HG03108 (cell line): ENCODE results near the gene ARHGEF16.

Experiments
- ATAC-seq: cut with Tn5 transposase; IDR thresholded peaks from one replicate; pipeline ENCODE4 v1.9.1; 2021; ENCODE audit warnings: moderate library complexity; ENCODE audit not compliant: unreplicated experiment

Gene ARHGEF16

GRCh38 chr1:3420218-3420951 is 34.1 kb upstream of the ARHGEF16 start:
- ATAC-seq = no peak

DNA sequence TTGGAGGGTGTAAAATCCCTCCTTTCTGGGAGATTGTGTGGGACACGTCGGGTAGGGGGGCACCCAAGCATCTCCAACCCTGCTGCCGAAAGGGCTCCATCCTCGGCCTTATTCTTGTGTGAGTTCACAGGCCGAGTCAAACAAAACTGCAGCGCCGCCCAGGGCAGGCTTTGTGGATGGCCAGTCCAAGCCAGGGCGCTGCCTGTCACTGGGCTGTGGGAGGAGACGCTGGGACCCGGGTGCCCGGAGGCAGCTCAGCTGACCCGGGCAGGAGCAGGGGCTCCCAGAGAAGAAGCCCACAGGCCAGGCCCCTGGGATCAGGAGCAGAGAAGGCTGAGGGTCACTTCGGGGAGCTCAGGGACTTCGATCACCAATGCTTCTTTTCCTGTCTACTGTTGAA is 31.8 kb upstream of the ARHGEF16 start:
- ATAC-seq = no peak

DNA sequence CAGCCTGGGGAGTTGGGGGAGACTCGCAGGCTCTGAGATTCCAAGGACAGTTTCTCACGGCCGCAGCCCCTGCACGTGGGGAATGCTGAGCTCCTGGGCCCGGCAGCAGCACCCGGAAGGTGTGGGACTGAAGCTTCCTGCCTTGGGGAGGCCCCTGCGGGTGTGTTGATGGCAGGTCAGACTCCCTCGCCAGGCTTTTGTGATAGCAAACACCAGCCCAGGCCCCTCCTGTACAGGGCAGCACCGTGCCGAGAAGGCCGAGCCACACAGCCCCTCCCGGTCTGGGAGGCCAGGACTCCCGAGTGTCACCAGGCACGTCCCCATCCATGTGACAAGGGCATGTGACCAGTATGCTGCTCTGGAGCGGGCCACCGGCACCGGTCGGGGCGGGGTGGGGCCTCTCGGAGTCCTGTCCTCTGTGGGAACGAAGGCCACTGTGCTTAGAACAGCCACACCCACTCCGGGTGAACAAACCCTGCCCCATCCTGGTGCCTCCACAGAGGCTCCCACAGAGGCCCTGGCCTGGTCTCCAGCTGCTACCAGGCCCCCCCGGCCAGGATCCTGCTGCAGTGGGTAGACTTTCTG is 31.1 kb upstream of the ARHGEF16 start:
- ATAC-seq = no peak

DNA sequence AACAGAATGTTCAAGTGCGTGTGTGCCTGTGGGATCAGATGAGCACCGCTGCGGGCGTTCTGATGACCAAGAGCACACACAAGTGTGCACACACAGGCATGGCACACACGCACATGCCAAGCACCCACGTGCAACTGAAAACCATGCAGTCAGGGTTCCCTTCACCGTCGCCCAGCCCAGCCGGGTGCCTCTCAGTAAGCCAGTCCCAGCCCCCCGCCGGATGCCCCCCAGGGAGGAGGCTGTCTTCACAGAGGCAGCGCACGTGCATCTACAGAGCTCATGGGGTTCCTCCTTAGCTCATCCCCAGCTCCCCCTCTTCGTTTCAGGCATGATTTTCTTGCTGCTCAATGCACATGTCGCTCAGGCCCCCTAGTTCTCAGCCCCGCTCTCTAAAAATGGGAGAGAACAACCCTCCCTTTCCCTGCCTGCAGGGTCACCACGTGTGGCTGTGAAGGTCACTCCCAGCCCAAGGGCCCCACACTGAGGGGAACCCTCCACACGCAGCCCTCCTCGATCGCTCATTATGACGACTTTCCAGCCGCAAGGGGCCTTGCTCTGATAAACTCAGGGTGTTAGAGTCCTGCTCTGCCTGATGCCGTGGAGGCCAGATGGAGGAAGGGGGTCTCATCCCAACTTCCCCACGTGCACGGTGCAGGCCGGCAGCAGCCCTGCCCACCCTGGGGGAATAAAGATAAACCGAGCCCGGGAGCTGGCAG is 30.4 kb upstream of the ARHGEF16 start:
- ATAC-seq = no peak

- ATAC-seq = no peak
These were observed 28.8 kb upstream of the ARHGEF16 start for GRCh38 chr1:3425486-3426215.

GRCh38 chr1:3426956-3427535 is 27.4 kb upstream of the ARHGEF16 start:
- no peak for ATAC-seq

DNA sequence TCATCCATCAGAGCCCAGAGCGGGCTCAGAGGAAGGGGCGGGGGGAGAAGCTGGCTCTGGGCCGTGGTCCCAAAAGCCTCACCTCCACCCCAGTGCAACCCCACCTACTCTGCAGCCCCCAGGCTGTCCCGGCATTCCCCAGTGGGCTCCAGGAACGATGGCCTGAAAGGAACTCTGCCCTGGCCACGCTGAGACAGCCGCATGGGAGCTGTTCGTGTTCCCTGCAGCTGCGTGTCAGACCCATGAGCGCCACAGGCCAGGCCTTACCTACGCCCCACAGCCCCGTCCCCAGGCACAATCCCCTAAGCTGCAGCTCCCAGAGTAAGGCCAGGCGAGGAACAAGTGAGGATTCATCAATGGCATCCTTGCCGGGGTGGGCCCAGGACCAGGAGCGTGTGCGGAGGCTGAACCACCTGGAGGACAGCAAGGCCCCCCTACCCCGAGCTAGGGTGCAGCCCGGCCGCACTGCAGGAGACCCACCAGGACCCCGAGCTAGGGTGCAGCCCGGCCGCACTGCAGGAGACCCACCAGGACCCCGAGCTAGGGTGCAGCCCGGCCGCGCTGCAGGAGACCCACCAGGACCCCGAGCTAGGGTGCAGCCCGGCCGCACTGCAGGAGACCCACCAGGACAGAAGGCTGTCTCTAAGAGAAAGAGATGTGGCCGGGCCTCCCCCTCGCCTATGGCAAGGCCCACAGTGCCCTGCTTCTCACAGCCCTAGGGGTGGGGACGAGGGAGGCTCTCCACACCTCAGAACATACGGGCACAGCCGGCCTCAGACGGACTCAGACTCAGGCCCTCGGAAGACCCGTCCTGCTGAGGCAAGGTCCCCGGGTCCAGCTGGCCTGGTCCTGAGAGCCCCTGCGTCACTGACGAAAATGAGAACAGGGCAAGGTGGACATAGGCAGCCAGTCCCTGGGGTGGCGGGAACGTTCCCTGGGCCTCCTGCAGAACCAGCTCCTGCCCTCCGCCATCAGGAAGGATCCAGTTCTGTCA is 26.5 kb upstream of the ARHGEF16 start:
- no peak for ATAC-seq

- ATAC-seq = no peak
These were observed 25.6 kb upstream of the ARHGEF16 start for GRCh38 chr1:3428899-3429298.

- ATAC-seq = no peak
These were observed 25.1 kb upstream of the ARHGEF16 start for GRCh38 chr1:3429320-3429719.

DNA sequence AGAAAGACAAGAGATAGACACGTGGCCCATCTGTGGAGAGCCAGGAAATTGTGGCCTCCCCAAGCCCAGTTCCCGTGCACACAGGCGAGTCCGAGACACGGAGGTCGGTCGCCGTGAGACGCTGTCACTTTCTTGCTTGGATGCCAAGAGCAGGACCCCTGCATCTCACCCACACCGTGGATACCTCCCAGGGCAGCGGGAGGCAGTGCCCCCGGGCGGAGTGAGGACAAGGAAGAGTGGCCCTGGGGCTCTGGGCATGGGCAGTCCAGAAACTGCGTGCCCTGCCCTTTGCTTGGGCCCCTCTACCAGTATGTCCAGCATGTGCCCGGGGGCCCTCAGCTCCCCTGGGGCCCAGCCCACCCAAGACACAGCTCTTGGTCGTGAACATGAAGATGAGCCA is 24.7 kb upstream of the ARHGEF16 start:
- no peak for ATAC-seq

DNA sequence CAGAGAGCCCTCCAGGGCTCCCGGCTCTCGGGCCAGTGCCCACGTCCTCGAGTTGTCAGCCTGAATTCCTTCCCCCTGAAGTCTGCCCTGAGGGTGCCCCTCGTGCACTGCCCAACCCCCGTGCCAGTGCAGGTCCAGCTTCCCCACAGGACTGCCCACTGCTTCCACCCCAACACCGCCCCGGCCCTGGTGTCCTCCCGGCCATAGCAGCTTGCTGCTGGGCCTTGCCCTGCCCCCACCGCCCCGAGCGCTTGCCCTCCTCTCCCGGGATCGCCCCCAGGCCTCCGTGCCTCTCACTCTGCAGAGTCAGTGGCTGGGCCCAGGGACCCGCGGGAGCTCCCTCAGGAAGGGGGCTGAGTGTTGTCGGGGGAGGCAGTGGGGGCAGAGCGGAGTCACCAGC is 24.1 kb upstream of the ARHGEF16 start:
- ATAC-seq = no peak

GRCh38 chr1:3430820-3431219 is 23.6 kb upstream of the ARHGEF16 start:
- ATAC-seq = no peak

DNA sequence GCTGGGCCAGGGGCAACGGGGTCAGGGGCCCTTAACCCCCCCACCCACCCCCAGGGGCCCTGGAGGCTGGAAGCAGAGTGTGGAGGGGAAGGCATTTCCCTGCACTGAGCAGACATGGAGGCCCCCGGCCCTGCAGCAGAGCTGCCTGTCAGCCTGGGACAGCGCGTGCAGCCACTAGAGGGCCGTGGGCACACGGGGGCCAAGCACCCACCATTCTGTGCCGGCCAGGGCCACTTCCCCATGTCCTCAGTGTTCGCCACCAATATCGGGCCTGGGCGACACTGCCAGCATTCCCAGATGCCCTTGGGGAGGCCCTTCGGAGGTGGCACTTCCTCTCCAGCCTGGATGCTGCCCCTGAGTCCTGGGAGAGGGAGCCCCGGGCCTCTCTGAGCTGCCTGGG is 23.2 kb upstream of the ARHGEF16 start:
- ATAC-seq = no peak

DNA sequence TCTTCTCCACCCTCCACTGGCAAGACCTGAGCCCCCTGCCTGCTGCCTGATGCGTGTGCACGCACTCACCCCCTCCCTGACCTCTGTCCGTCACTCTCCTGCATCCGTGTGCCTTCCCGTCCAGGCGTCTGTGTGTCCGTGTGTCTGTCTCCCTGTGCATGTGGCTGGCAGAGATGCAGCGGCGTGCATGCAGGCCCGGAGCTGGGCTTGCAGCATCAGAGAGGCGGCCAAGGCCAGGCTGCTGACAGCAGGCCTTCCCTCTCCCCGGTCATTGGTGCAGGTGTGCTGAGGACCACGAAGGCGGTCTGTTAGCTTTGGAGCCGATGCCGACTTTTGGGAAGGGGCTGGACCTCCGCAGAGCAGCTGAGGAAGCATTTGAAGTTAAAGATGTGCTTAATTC is 22.8 kb upstream of the ARHGEF16 start:
- no peak for ATAC-seq

GRCh38 chr1:3432306-3432705 is 22.2 kb upstream of the ARHGEF16 start:
- no peak for ATAC-seq

DNA sequence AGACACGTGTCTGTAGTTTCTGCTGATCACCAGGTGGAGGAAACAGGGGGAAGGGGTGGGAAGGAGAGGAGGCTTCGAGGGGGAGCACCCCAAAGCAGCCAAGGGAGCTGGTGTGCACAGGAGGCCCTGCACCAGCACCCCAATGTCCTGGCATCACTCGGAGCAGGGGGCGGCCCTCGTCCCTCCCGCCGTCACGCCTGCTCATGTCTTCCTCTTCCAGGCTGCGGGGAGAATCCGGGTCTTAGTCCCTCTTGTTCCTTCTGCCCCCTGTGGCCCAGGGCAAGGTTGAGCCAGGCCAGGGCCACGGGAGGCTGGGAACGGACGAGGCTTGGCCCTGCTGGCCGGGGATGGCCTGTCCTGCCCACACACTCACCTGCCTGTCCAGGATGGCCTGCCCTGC is 21.4 kb upstream of the ARHGEF16 start:
- ATAC-seq = no peak

- no peak for ATAC-seq
These were observed 20.7 kb upstream of the ARHGEF16 start for GRCh38 chr1:3433596-3434320.

- ATAC-seq = no peak
These were observed 19.9 kb upstream of the ARHGEF16 start for GRCh38 chr1:3434406-3435110.

- ATAC-seq = no peak
These were observed 18.8 kb upstream of the ARHGEF16 start for GRCh38 chr1:3435666-3436065.
